NCI-H187 treated with DMSO at 0.1 percent for 48 hours (cell line): ENCODE results near the gene KAT7.

Experiments
- DNase-seq: peaks from one replicate; lab custom pipeline; 2025; lab: John Stamatoyannopoulos, UW

Gene KAT7

GRCh38 chr17:49842846-49843245, 54.4 kb downstream of the KAT7 start:
- DNase-seq = no peak

GRCh38 chr17:49843774-49844350, 55.4 kb downstream of the KAT7 start:
- no peak for DNase-seq

- DNase-seq = no peak
Measured at GRCh38 chr17:49845321-49845720, 56.8 kb downstream of the KAT7 start.

GRCh38 chr17:49846938-49847712, 58.6 kb downstream of the KAT7 start:
- DNase-seq = no peak

- no peak for DNase-seq
Measured at GRCh38 chr17:49848019-49848473, 59.6 kb downstream of the KAT7 start, which contains the start of gene TAC4. TSS of gene TAC4 (minus strand) at chr17:49848069. CDS start at chr17:49848017, 52 bp downstream.

- no peak for DNase-seq
Measured at GRCh38 chr17:49848739-49849138, 60.3 kb downstream of the KAT7 start.

GRCh38 chr17:49850218-49850610, 61.7 kb downstream of the KAT7 start:
- DNase-seq = no peak

- DNase-seq = no peak
Measured at GRCh38 chr17:49850772-49851386, 62.4 kb downstream of the KAT7 start.

GRCh38 chr17:49851387-49852291, 63.2 kb downstream of the KAT7 start:
- no peak for DNase-seq

GRCh38 chr17:49853470-49854015, 65.1 kb downstream of the KAT7 start:
- DNase-seq = no peak

GRCh38 chr17:49854126-49854525, 65.6 kb downstream of the KAT7 start:
- no peak for DNase-seq

- no peak for DNase-seq
Measured at GRCh38 chr17:49858796-49859195, 70.3 kb downstream of the KAT7 start.

- DNase-seq = no peak
Measured at GRCh38 chr17:49859991-49860953, 71.8 kb downstream of the KAT7 start.

GRCh38 chr17:49861150-49861884, 72.8 kb downstream of the KAT7 start:
- DNase-seq = no peak

GRCh38 chr17:49862781-49863331, 74.4 kb downstream of the KAT7 start:
- no peak for DNase-seq

GRCh38 chr17:49866019-49866380, 77.5 kb downstream of the KAT7 start:
- no peak for DNase-seq

GRCh38 chr17:49866882-49867413, 78.5 kb downstream of the KAT7 start:
- no peak for DNase-seq

GRCh38 chr17:49869038-49869374, 80.5 kb downstream of the KAT7 start:
- no peak for DNase-seq

- no peak for DNase-seq
Measured at GRCh38 chr17:49870298-49870697, 81.8 kb downstream of the KAT7 start.

GRCh38 chr17:49871211-49871610, 82.7 kb downstream of the KAT7 start:
- DNase-seq = no peak
